Activated effector memory CD4-positive, alpha-beta T cell treated with Interleukin-2 at 50 U/mL for 16 hours (primary cell): ENCODE results near the gene TSPAN13.

ENCODE experiments used
- DNase-seq: peaks from one replicate; pipeline ENCODE4 v3.0.0-alpha.2; 2020

The TSPAN13 gene

DNA sequence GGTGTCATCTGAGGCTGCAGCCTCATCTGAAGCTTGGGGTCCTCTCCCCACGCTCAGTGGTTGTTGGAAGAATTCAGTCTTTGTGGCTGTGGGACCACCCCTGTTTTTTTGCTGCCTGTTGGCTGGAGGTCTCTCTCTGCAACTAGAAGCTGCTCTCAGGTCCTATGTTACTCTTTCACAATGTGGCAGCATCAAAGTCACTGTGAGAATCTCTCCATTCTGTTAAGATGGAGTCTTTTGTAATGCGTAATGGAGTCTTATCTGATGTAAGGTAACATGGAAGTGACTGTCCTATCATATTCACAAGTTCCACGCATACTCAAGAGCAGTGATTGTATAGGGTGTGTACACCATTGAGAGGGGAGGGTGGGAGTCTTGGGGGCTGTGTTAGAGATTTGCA lies 24.9 kb downstream of the TSPAN13 start:
- no peak for DNase-seq

DNA sequence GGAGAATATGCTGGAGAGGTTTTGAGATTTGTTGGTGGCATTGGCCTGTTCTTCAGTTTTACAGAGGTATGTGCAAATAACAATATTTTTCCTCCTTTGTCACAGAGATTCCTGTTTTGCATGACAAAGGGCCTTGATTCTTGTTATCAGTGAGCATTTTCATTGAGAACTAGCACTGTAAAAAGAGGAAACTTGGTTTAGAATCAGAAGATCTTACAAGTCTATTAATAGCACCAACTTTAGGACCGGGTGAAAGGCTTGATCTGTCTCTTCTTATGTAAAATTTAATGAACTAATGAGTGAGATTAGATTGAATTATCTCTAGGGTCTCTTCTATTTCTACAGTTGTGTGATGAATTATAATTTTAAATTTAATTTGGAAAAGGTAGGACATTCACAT lies 25.5 kb downstream of the TSPAN13 start:
- DNase-seq: no peak

DNA sequence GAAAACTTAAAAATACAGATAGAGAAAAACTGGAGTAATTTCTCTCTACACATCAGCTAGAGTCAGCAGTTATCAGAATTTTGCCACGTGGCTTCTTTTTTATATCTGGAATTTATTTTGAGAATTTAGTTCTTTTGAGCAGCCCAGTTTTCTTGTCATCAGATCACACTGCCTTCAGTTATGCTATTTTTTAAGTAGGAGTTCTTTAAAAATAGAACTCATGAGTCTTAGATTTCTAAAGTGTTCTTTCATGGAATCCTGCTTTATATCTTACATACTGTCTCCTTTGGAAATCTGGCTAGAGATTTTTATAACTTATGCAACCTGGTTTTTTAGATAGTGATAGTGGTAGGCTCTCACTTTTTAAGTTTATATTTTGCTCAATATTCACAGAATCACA lies 27.0 kb downstream of the TSPAN13 start:
- no peak for DNase-seq

DNA sequence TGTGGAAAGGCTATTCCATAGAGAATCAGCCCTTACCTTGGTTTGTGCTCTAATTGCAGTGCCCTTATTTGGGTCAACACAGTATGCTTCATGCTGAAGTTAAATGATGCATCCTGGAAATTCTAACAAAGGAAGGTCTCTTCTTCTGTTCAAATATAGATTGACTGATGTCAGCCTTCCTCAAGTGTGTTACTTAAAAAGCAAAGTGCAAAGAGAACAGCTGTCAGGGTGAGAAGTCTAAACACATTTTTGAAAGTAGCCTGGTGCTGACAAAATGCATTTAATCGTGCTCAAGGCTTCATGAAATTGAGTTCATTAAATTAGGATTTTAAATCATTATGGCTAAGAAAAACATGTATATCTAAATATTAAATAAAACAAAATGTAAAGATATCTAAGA lies 31.8 kb downstream of the TSPAN13 start:
- no peak for DNase-seq

DNA sequence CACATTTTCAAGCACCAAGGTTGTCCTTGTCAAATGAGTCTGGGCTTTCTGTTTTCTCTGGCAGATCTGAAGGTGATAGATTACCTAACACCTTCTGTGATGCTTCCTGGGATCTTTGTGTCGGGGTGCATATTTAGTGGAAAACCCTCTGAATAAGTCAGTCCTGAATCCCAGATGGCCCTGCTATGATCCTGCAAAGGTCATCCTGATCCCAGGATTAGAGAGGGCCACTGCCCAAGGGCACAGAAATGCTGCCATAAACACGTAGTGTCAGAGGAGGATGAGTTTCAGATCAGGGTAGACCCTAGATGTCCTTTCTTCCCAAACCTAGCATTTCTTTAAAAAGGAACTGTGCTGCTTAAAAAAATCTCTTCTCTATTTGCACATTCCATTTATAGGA lies 32.3 kb downstream of the TSPAN13 start:
- DNase-seq: no peak

DNA sequence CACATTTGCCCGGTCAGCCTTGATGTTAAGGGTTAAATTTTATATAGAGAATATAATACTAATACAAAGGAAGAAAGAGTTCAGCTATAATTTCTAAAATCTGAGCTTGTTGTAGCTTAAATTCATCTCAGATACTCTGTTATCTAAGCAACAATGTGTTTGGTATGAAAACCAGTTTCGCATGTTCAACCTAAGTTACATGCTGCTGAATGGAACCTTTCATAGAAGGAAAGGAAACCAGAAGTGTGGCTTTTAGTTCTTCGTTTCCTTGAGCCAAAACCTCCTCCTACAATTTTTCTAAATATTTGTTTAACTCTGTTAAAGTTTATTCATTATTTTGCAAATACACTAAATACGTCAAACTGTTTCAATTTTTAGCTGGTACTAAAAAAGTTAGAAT lies 32.7 kb downstream of the TSPAN13 start:
- DNase-seq: no peak

DNA sequence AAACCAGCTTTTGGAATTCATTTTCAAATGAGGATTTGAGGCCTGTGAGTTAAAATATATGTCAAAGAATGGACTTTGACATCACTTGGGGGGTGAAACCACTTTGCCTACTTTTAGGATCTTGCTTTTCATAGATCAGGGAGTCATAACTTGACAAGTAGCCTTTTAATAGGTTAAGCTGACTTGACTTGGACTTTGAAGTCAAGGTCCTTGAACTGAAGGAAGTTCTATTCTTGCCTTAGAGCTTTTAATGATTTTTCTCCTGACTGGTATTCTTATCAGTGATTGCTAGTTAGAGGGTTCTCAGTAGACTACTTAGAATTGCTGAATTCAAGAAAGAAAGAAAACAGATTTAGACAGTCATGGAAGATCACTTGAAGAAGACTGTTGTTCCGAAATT lies 33.6 kb downstream of the TSPAN13 start:
- DNase-seq: no peak

DNA sequence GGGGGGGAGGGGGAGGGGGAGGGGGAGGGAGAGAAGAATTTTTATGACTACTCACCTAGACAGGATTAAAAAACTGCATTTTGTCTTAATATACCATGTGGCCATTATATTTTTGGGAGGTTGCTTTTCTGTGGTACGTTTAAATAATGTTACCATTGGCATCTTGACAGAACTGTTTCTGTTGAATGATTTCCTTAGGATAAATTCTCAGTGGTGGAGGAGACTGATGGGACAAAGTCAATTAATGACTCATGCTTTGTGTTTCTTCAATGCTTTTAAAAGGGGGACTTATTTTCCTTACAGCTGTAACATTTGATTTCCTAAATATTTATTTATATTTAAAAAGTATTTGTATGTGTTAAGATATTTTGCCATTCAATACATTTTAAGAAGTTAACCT lies 37.5 kb downstream of the TSPAN13 start:
- DNase-seq: no peak

DNA sequence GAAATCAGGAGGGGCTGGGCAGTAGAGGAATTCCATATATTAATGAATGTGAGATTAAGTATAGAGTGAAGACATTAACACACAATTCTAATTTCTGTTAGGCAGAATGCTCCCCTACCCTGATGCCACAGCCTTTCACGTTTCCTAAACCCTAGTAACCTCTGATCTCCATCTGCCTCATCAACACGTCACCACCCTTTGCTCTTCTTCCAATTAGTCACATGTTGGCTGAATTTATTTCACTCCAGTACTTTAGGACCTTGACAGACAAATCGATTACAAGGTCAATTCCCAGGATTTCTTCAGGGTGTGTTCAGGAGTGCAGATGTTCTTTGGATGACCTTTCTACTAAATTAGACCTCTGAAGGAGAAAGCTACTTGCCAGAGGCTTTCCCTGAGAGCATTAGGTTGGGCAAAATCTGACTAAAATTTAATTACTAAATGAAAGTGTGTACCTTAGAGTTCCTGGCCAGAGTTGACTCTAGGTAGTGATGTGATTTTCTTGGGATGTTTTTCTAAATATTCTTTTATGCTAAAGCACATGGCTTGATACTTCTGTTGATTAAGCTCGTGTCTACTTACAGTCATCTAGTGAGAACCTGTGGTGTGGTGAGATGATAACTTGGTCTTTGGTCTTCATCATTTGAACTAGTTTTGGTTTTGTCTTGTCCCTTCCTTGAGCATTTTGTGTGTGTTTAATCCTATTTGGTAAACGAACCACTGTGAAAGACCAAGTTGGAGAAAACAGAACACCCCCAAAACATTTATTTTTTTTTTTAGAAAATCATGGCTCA lies 38.5 kb downstream of the TSPAN13 start:
- DNase-seq: no peak

DNA sequence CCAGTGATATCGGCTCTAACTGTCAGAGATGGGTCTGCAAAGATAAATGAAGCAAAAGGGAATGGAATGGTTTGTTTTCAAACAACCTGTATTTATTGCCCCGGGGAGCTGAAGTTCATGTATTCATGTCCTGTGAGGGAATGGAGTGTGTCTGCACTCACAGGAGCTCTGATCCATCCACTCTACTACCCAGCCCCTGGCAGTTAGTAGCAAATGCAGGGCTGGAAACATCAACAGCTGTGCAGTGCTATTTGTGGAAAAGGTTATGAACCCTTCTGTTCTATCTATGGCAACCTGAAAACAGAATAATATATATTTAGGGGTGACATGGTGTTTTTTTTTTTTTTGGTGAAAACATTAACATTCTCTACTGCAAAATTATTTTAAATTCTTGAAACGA lies 41.4 kb downstream of the TSPAN13 start:
- DNase-seq: no peak

DNA sequence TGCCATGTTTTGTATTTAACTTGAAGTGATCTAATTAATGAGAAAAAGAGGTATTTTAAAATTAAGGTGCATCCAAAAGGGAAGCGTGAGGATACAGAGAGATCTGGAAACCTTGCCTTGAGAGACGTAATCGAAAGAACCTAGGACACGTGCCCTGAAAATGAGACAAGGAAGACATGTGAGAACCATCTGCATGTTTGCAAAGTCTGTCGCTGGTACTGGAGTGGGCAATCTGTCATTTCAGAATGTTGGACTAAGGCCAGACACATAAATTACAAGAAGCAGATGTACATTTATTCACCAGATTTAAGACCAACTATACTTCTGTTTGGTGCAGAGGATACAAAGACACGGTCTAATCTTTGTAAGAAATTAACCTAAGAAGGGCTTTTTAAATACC lies 42.1 kb downstream of the TSPAN13 start:
- DNase-seq: no peak

DNA sequence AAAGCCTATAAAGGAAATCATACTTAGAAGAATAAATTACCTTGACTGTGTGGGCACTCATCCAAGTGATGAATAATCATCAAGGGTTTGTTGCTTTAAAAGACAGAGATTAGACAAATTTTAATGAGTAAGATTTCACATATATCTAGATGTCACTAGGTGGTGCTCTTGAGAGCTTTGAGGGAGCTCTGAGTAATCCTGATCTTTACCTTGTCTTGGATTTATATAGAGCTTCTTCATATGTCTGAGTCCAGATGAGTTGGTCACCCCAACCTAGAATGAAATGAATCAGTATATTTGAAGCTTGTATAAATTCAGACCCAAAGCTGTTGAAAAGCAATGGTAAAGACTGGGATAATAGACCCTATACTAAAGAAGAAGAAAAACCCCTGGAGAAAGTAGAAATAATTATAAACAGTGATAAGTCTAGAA lies 47.6 kb downstream of the TSPAN13 start:
- DNase-seq: no peak

DNA sequence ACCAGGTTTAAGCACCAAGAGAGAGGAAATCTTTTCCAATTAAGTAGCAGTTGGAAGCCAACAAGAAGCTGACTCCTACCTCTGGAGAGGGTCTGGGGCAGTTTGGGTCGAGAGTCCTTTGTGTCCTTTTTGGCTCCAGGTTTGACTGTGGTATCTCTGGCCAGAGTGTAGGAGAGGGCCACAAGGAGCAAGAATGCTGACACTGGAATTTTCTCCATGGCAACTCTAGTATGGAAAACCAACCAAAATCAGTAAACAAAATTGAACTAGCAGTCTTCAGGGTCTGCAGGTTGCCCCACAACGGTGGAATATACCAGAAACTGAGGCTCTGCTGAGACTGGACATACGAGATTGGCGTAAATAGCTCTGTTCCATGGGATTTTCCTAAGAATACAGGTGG lies 48.0 kb downstream of the TSPAN13 start:
- no peak for DNase-seq

DNA sequence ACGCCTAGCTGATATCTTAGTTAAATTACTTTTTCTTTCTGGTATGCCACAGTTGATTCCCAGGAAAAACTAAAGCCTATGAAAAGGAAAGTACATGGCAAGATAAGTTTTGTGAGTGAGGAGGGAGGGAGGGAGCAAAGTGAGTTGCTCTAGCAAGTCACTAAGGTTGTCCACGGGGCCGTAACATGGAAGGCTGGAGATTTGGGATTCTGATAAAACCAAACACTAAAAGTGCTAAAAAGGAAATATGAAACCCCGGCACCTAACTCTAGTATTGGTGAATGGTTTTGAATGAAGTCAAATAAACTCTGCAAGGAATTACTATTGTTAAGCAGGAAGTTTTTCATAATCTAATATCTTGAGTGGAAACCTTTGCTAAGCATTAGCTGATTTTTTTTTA lies 49.6 kb downstream of the TSPAN13 start:
- no peak for DNase-seq

DNA sequence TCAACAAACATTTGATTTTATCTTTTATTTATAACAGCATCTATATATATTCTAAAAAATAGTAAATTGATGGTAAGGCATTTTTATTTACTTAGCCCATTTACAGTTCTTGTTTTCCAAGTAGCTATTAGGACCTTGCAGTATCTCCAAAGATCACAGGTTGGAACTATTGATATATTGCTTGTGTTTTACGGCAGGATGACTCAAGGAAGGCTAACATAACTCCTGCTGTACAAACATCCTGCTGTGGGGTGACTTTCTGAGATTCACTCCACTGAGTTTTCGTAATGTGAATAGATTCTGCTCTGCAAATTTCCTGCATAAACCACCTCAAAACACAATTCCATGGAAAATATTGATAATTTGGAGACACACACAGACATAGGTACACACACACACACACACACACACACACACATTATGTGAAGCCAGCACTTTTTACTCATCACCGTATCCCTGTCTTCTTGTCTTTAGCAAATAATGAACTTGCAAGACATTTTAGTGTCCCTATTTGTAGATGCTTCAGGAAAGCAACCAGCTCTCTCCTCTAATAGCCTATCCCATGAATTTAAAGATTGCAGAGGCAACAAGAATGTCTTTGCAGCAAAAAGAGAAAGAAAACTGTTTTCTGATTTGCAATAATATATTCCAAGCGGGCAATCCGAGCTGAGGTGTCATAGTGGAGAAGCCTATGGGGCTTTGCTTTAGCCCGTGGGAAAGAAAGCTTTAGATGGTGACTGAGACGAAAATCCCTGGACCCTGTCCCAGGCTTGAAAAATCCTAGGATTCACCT lies 50.5 kb downstream of the TSPAN13 start:
- DNase-seq: no peak

DNA sequence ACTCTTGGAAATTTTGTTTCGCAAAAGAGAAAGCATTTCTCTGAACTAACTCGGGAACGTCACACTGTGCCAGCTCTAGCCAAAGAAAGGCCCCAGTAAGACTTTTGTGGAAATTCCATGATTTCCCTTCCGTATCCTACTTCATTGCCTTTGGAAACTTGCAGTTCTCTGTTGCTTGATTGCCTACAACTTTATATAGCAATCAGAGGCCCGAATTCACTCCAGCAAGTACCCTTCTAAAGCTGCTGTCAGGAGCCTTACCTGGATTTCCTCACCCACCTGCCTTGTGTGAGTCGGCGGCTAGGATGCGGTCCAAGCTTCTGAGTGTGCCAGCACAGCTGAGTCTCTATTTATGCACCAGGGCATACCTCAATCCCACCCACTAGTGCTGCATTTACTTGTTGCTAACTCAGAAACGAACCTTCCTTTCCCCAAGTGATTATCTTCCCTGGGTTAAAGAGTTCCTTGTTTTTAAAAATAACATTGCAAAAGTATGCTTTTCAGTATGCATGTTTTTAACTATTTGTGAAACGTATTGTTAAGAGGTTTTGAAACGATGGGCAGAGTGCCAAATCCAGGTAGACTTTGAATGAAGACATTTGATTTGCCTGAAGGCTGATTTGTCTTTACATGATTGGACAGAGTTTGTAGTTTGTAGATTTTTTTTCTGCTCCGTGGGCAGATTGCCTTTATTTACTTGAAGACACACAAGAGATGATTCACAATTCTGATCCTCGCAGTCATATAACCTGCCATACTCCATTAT lies 51.3 kb downstream of the TSPAN13 start, which contains the start of gene AGR2:
AGR2 (minus strand) TSS at position 326 of the 766 bp plus-strand sequence. CDS start 3,203 bp downstream, outside the sequence.
- DNase-seq: no peak

DNA sequence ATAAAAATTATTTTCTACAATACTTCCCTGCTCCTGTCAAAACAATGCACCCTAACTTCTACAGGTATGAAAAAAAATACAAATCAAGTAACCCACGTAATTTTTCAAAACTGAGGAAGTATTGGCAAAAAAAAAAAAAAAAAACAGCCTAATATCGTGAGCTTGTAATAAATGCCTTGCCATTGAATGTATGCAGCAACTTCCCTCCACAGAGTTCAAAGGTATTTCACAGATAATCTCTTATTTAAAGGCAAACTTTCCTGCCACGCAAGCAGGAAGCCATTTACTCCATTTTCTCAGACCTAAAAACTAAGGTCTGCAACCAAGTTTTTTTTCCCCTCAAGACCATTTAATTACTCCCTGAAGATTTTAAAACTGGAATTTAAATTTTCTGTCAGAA lies 51.9 kb downstream of the TSPAN13 start:
- DNase-seq: no peak

DNA sequence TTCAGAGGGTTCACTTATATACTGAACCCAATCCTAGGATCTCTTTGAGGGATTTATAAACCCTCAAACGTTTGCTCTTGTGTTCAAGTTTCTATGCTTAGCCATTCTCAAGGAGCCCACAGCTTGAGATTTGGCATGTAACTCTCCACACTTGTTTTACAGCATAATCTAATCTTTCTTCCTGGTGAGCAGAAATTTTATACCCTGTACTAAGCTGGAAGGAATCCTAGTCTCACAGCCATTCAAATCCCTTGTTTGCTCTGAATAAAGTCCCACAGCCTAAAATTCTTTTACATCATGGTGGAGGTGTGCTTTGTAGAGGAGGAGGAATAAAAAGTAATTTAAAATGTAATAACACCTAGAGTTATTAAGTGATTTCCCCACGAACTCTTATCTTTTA lies 56.6 kb downstream of the TSPAN13 start:
- DNase-seq: no peak

DNA sequence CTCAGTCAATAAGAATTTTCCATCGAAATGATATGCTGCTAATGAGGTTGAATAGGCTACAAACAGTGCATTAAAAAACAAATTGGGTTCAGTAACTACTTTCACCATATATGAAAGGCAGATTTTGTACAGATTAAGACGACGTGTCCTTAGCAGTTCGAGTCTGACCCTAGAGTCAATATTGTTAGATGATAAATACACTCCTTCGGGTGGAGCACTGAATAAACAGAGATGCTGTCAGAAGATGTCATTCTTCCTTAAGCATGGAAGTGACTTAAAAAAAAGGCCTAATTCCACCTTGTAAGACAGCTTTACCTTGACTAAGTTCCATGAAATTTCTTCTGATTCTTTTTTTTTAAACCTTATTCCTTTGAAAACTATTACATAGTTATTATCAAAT lies 57.0 kb downstream of the TSPAN13 start:
- no peak for DNase-seq

DNA sequence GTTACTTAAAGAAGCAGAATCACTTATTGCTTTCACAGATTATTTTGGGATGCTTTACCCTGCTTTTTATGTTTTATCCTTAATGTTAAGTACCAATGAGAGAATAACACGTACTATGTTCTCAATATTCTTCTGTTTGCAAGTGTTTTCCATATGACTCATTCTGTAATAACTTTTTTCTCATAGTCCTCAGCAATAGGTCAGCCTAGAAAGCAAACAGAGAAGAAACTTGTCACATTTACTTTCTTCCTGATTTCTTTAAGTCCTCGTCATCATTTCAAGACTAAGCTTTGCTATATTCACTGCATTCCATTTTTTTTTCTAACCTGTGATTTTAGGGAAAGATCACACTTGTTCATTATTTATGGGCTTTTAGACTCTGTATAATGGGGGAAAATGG lies 58.0 kb downstream of the TSPAN13 start:
- DNase-seq: no peak

DNA sequence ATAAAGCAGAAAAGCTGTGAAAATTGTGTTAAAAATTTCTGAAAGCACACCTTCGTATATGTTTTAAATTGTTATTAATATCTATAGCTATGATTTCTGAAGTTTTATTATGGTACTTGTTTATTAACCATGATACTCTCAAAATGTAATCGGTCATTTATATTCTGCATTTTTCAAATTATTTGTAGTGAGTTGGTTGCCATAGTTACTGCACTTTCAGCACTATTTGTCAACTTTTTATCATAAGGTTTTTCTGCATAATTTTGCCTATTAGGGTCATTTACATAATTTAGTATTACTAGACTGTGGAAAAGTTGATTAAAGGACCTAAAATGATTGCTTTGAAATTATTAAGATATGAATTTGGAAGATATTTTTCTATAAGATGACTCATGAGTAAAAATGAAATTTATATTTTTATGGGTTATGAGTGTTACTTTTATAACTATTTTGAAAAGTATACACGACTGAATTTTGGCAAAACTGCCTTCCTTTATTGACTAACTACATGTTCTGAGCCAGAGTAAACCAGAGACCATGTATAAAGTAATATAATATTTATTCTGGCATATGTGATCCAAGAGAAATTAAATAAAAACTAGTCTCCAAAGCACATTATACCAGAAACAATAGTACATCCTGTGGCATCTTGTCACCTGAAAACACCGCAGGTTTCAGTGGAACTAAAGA lies 59.1 kb downstream of the TSPAN13 start:
- DNase-seq: no peak

DNA sequence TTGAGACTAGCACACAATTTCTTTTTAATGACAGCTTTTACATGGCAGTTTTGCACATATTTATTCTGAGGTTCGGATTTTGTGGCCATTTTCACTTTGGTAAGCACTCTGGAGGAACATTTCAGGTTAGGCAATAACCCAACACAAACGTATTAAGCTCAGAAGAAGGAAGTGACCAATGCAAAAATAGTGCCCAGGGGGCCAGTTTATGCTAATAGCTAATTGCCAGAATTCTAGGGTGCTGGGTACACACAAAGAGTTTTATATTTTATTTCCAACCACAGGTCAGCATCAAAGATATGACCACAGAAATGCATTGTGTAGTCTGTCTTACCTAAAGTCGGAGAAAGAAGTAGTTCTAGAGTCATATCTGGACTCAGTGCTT lies 59.7 kb downstream of the TSPAN13 start:
- no peak for DNase-seq

DNA sequence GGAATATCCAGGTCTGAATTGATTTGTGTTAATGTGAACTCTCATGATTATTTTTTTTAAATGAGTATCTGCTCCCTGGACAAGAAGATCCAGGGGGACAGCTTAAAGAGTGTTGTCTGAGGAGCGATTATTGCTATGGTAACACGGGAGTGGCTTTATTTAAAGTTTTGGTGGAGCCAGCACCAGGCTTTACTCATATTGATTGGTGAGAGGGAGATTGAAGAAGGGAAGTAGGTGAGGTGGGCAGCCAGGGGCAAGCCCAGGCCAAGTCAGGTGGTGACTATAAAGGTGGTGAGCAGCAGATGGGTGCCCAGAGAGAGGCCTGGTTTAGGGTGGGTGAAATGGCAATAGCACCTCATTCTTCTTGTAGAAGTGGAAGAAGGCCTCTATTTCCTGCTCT lies 61.4 kb downstream of the TSPAN13 start:
- DNase-seq: no peak
